Thyroid gland (tissue), 4 donors: ENCODE measurements around the gene KRT38. TPM values are rescaled to one million over a fixed set of nuclear protein-coding genes. Genes with fewer than 3 reads are reported as not detected.

Experiments used
- DNase-seq, 2 donors: peaks; one replicate each; pipeline ENCODE4 v3.0.0-alpha.2; 2019
- H3K27ac ChIP-seq, 3 donors: fragments of 200-600 bp; sonication (generic); 1 replicate in 2 of 3; 2 replicates in 1 of 3; pipeline ENCODE4 v1.5.1; 2016 to 2019; ENCODE audit warnings: mild to moderate bottlenecking in 1 of 3, moderate library complexity in 1 of 3
- H3K27me3 ChIP-seq: fragments of 200-600 bp; sonication (generic); one replicate; pipeline ENCODE4 v1.5.1; 2019
- H3K36me3 ChIP-seq, 2 donors: fragments of 200-600 bp; sonication (generic); one replicate each; pipeline ENCODE4 v1.5.1; 2016 to 2019
- H3K4me1 ChIP-seq, 2 donors: fragments of 200-600 bp; sonication (generic); one replicate each; pipeline ENCODE4 v1.5.1; 2017 to 2019
- H3K4me3 ChIP-seq, 3 donors: fragments of 200-600 bp; sonication (generic); replicated peaks in 1 of 3; 1 replicate in 2 of 3; 2 replicates in 1 of 3; pipeline ENCODE4 v1.5.1; 2016; ENCODE audit warnings: mild to moderate bottlenecking in 1 of 3
- H3K9me3 ChIP-seq: fragments of 200-600 bp; sonication (generic); one replicate; pipeline ENCODE4 v1.5.1; 2017
- CTCF ChIP-seq, 6 experiments: fragments of 200-600 bp in 3 of 6; fragments of 450-650 bp in 3 of 6; sonication (generic) in 3 of 6; IDR thresholded peaks; one replicate each; pipeline ENCODE4 v1.5.1; 2016 to 2019; ENCODE audit warnings: antibody characterized with exemption in 6 of 6, mild to moderate bottlenecking in 2 of 6, inconsistent platforms in 1 of 6, moderate library complexity in 1 of 6
- POLR2A ChIP-seq, 2 donors: fragments of 450-650 bp; IDR thresholded peaks; one replicate each; pipeline ENCODE4 v1.6.1; 2017; ENCODE audit warnings: antibody characterized with exemption in 2 of 2, mild to moderate bottlenecking in 2 of 2, moderate library complexity in 1 of 2
- WGBS, 2 donors: methylation state at CpG; one replicate each; pipeline ENCODE4 v1.1.5; 2017; 5-methylcytosine and 5-hydroxymethylcytosine counted together
- intact Hi-C: fragments of 100-400 bp; cut with DNase I; formaldehyde crosslinking; loops from one replicate; pipeline ENCODE4 v1.15.1; 2023
- total RNA-seq, 4 donors: library from RNA; depleted of rRNA; stranded (reverse); fragments of >200 nt; gene quantifications; one replicate each; pipeline ENCODE4 v1.2.3, GENCODE V29; 2016

Gene KRT38
- total RNA-seq, 4 donors from 2014 or later: not detected

DNA sequence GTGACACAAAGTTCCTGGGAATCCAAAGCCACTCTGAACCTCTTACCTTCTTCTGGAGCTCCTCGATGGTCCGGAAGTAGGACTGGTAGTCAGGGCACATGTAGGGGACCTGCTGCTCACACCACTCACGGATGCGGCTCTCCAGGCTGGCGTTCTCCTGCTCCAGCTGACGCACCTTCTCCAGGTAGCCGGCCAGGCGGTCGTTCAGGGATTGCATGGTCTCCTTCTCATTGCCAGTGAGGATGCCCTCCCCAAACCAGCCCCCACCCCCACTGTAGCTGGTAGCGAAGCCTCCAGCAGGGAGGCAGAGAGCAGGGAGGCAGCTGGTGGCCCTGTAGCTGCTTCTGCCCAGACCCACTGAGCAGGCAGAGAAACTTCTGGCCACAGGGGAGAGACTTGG, 39.8 kb upstream of the KRT38 start:
- no peak for DNase-seq
- H3K27ac ChIP-seq: no peak overlapping the region
- 90% methylated on average over 10 of the region's 10 CpGs for WGBS, 2 donors

DNA sequence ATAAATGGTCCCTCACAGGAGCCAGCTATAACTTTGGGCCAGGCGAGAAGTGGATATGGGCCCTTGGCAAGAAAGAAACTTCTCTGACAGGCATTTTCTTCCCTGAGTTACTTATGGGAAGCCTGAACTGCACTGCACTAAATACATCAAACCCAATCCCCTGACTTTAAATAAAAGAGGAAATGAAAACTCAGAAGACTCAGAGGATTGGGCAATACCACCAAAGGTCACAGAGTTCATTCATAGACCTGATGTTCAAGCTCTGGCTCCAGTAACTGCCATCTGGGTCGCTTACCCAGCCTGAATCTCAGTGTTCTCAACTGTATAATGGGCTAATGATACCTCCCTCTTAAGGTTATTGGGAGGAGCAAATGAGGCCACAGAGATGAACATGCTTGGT, 39.4 kb upstream of the KRT38 start:
- Histone ChIP-seq H3K4me1 (peaks cover 11 to 18% of the 10 kb centered on the region in 2 donors), H3K9me3 (no peaks in the 10 kb centered on the region), H3K27ac (no peak overlapping the region), H3K27me3 (no peaks in the 10 kb centered on the region), H3K4me3 (no peak overlapping the region), H3K36me3 (no peaks in the 10 kb centered on the region)
- intact Hi-C loops: no loop called here
- WGBS, 2 donors: 76 to 83% methylated on average over 2 of the region's 2 CpGs
- no peak for DNase-seq
- TF ChIP-seq CTCF (IDR thresholded peaks at IDR 0.05) (no peak), POLR2A (IDR thresholded peaks at IDR 0.05) (no peak)

More for the DNA sequence above, 39.8 kb upstream of the KRT38 start:
- intact Hi-C loops: no loop called here
- no peaks in the 10 kb centered on the region for H3K27me3 ChIP-seq
- H3K36me3 ChIP-seq: no peaks in the 10 kb centered on the region
- H3K4me3 ChIP-seq: no peak overlapping the region
- TF ChIP-seq POLR2A (IDR thresholded peaks at IDR 0.05) (no peak), CTCF (IDR thresholded peaks at IDR 0.05) (no peak)
- peaks cover 12 to 22% of the 10 kb centered on the region in 2 donors for H3K4me1 ChIP-seq
- no peaks in the 10 kb centered on the region for H3K9me3 ChIP-seq

DNA sequence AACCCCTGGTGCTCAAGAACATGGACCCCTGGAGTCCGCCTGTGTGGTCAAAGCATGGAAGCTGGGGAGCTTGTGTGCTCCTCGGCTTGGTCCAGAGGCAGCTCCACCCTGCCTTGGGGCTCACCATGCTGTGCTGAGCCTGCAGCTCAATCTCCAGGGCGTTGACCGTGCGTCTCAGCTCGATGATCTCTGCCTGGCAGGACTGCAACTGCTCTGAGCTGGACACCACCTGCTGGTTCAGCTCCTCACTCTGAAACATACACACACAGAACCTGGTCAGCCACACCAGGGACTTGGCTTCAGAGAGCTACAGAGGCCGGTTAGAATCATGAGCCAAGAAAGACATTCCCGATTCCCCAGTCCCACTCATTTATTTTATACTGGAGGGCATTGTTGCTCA, 37.5 kb upstream of the KRT38 start:
- Histone ChIP-seq H3K4me1 (no peaks in the 10 kb centered on the region), H3K27me3 (no peaks in the 10 kb centered on the region), H3K4me3 (no peak overlapping the region), H3K9me3 (no peaks in the 10 kb centered on the region), H3K36me3 (no peaks in the 10 kb centered on the region), H3K27ac (no peak overlapping the region)
- peak; percentile 76 to 81 for DNase-seq
- TF ChIP-seq POLR2A (IDR thresholded peaks at IDR 0.05) (no peak), CTCF (IDR thresholded peaks at IDR 0.05) (peak in 3 of 6 experiments; percentile 7 to 30 (median 18))
- intact Hi-C loops: no loop called here
- 47 to 49% methylated on average over 6 to 8 of the region's 8 CpGs for WGBS, 2 donors

- intact Hi-C loops: no loop called here
- H3K27me3 ChIP-seq: no peaks in the 10 kb centered on the region
- WGBS, 2 donors: 91 to 95% methylated on average over 21 to 22 of the region's 22 CpGs
- H3K36me3 ChIP-seq: no peaks in the 10 kb centered on the region
- H3K4me3 ChIP-seq: no peak overlapping the region
- no peaks in the 10 kb centered on the region for H3K9me3 ChIP-seq
- H3K27ac ChIP-seq: no peak overlapping the region
- TF ChIP-seq CTCF (IDR thresholded peaks at IDR 0.05) (no peak), POLR2A (IDR thresholded peaks at IDR 0.05) (no peak)
- no peak for DNase-seq
- H3K4me1 ChIP-seq: no peaks in the 10 kb centered on the region
Measured at GRCh38 chr17:41476866-41477815, 36.4 kb upstream of the KRT38 start.

- intact Hi-C loops: no loop called here
- Histone ChIP-seq H3K36me3 (no peaks in the 10 kb centered on the region), H3K9me3 (no peaks in the 10 kb centered on the region), H3K27me3 (no peaks in the 10 kb centered on the region), H3K4me3 (no peak overlapping the region), H3K27ac (no peak overlapping the region), H3K4me1 (no peaks in the 10 kb centered on the region)
- TF ChIP-seq CTCF (IDR thresholded peaks at IDR 0.05) (no peak), POLR2A (IDR thresholded peaks at IDR 0.05) (no peak)
- no peak for DNase-seq
- 96 to 100% methylated on average over 4 of the region's 4 CpGs for WGBS, 2 donors
Measured at GRCh38 chr17:41475421-41475820, 34.6 kb upstream of the KRT38 start.
